Measurements from ENCODE around the gene BIRC5.

The BIRC5 gene

DNA sequence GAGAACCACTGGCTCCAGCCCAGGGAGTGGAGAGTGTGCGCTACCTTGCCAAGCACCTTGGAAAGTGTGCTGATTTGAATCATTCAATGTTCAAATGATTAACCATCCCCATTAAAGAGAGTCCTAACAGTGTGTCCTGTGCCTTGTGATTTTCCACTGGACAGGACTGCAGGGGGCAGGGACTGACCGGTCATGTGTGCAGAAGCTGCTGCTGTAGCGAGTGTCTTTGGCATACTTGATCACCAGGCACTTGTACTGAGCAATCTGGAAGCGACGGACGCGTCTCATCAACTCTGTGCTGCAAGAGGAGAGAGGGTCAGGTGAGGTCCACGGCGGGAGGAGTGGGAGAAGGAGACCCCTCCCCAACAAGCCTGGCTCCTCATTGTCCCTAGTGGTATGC is 29.2 kb upstream of the BIRC5 start:
- no peak for DNase-seq

GRCh38 chr17:78185981-78186691 is 27.9 kb upstream of the BIRC5 start:
- no peak for DNase-seq

GRCh38 chr17:78186692-78187595 is 27.1 kb upstream of the BIRC5 start, which contains the start of the genes AFMID and TK1:
Gene AFMID, plus strand, starts transcription at chr17:78187362. Its CDS starts 9 bp downstream, at chr17:78187371.
Gene TK1, minus strand, starts transcription at chr17:78187052. Its CDS starts 58 bp downstream, at chr17:78186994.
- DNase-seq = peak; percentile 57

DNA sequence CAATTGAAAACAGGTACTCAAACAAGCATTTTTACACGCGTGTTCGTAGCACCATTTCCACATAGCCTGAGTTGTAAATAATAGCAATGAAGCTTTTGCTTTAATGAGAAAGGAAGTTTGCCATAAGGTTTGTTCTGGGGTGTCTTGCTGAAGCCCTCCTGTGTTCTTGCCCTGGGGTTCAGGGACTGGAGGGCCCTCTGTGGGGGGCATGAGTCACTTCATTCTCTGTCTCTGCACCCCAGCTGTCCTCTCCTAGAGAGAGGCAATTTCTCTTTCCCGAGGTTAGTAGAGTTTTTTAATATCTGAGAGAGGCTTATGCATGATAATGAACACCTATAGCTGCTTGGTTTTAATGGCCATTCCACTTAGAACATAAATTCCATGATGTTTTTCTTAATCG is 17.3 kb upstream of the BIRC5 start:
- no peak for DNase-seq

GRCh38 chr17:78197147-78197832 is 16.8 kb upstream of the BIRC5 start:
- DNase-seq = no peak

- DNase-seq = no peak
These were observed 13.6 kb upstream of the BIRC5 start for GRCh38 chr17:78200451-78200850.

DNA sequence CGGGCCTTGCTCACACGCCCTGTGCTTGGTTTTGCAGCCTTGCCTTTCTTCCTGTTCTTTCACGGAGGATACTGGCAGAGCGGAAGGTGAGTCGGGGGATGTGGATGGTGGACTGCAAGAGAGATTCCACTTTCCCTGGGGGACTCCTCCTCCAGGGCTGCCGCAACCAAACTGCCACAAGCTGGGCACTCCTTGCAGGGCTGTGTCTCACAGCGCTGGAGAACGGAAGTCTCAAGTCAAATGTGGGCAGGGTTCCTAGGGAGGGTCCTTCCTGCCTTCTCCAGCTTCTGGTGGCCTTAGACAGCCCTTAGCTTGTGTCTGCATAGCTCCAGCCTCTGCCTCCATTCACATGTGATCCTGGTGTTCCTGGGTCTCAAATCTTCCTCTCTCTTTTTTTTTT is 11.4 kb upstream of the BIRC5 start:
- no peak for DNase-seq

DNA sequence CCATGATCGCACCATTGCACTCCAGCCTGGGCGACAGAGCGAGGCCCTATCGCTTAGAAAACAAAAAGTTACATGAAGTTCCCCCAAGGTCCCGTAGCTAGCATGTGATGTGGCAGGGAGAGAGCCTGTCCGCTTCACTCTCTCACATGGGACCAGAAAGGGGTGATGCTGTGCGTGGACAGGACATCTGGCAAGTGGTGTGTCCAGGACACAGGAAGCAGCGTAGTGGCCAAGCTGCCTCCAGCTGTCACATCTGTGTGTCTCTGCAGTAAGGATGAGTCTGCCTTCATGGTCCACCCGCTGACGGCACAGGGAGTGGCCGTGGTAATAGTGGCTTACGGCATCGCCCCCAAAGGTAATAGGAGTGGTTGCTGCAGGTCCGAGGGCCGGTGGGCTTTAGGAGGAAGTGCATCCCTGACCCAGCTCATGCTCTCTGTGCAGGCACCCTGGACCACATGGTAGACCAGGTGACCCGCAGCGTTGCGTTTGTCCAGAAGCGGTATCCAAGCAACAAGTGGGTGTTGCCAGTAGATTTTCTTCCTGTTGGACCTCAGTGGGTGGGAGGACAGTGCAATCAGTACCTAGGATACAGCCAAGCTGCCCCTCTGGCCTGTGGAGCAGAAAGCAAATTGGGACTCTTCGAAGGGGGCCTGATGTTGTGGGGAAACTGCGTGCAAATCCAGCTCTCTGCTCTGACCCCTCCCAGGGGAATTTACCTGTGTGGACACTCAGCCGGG is 9.5 kb upstream of the BIRC5 start:
- no peak for DNase-seq

- no peak for DNase-seq
These were observed 8.8 kb upstream of the BIRC5 start for GRCh38 chr17:78205124-78205775.

- DNase-seq = no peak
These were observed 7.8 kb upstream of the BIRC5 start for GRCh38 chr17:78206298-78206697.

GRCh38 chr17:78208486-78208885 is 5.6 kb upstream of the BIRC5 start:
- no peak for DNase-seq

GRCh38 chr17:78210111-78210510 is 3.9 kb upstream of the BIRC5 start:
- DNase-seq = no peak

GRCh38 chr17:78211032-78211431 is 3.0 kb upstream of the BIRC5 start:
- DNase-seq = no peak

DNA sequence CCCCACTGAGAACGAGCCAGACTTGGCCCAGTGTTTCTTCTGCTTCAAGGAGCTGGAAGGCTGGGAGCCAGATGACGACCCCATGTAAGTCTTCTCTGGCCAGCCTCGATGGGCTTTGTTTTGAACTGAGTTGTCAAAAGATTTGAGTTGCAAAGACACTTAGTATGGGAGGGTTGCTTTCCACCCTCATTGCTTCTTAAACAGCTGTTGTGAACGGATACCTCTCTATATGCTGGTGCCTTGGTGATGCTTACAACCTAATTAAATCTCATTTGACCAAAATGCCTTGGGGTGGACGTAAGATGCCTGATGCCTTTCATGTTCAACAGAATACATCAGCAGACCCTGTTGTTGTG is 631 bp downstream of the BIRC5 start:
- no peak for DNase-seq

DNA sequence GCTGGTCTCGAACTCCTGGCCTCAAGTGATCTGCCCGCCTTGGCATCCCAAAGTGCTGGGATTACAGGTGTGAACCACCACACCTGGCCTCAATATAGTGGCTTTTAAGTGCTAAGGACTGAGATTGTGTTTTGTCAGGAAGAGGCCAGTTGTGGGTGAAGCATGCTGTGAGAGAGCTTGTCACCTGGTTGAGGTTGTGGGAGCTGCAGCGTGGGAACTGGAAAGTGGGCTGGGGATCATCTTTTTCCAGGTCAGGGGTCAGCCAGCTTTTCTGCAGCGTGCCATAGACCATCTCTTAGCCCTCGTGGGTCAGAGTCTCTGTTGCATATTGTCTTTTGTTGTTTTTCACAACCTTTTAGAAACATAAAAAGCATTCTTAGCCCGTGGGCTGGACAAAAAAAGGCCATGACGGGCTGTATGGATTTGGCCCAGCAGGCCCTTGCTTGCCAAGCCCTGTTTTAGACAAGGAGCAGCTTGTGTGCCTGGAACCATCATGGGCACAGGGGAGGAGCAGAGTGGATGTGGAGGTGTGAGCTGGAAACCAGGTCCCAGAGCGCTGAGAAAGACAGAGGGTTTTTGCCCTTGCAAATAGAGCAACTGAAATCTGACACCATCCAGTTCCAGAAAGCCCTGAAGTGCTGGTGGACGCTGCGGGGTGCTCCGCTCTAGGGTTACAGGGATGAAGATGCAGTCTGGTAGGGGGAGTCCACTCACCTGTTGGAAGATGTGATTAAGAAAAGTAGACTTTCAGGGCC is 5.5 kb downstream of the BIRC5 start:
- no peak for DNase-seq

GRCh38 chr17:78223061-78223460 is 9.0 kb downstream of the BIRC5 start:
- no peak for DNase-seq

DNA sequence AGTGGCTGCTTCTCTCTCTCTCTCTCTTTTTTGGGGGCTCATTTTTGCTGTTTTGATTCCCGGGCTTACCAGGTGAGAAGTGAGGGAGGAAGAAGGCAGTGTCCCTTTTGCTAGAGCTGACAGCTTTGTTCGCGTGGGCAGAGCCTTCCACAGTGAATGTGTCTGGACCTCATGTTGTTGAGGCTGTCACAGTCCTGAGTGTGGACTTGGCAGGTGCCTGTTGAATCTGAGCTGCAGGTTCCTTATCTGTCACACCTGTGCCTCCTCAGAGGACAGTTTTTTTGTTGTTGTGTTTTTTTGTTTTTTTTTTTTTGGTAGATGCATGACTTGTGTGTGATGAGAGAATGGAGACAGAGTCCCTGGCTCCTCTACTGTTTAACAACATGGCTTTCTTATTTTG is 9.7 kb downstream of the BIRC5 start:
- DNase-seq = no peak

GRCh38 chr17:78224231-78225087 is 10.4 kb downstream of the BIRC5 start:
- DNase-seq = no peak

- no peak for DNase-seq
These were observed 11.2 kb downstream of the BIRC5 start for GRCh38 chr17:78225088-78225865.
